NCI-H1417 (cell line): Measurements from ENCODE around the gene CLTCL1.
A peak's percentile ranks its signal among the peaks of the same experiment; 100 is the strongest.
"Not testable (repeated sequence)": the region's sequence is repeated elsewhere in the genome, so short reads cannot be mapped to it uniquely, and the experiment has no call there.

Source experiments
- DNase-seq, 3 experiments: peaks; one replicate each; lab custom pipeline; 2025; lab: John Stamatoyannopoulos, UW

The CLTCL1 gene

GRCh38 chr22:19290400-19291217, 910 bp downstream of the CLTCL1 start:
- peak in 2 of 3 experiments; percentile 14 to 45 for DNase-seq

DNA sequence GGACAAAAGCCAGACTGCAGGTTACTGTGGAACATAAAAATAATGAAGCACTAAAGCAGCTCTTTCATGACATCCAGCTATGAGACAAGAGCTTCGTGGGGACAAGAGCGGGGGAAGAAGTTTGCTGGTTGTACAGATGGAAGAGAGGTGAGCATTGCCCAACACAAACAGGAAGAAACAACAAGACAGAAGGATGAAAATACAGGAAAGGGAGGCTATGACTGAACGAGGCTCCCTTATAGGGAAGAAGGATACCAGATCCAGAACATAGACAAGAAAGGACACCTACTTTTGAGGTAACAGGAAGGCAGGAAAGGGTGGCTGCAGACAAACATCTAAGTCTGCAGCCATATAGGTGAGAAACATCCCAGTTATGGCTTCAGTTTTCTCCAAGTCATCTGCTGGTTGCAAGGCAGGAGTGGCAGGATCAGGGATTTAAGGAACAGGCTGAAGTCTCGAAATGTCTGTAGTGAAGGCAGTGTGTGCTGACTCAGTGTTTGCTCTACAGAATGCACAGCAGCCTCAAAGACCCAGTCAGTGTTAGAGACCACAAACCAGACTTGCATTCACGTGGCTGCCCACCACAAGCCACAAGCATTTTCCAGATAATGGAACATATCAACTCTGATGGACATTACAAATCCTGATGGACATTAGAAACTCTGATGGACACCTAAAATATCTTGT, 1.9 kb downstream of the CLTCL1 start:
- no peak for DNase-seq

DNA sequence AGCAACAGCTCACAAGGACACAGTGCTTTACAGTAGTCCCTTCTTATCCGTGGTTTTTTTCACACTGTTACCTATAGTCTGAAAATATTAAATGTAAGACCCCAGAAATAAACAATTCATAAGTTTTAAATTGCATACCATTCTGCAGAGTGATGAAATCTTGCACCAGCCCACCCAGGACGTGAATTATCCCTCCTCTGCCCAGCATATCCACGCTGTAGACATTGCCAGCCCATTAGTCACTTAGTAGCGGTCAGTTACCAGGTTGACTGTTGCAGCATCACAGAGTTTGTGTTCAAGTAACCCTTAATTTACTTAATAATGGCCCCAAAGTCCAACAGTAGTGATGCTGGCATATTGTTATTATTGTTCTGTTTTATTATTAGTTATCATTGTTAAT, 3.6 kb downstream of the CLTCL1 start:
- DNase-seq, result no peak

GRCh38 chr22:19287076-19287707, 4.3 kb downstream of the CLTCL1 start:
- DNase-seq, result peak; percentile 25 to 81 (median 61)

- DNase-seq, result no peak
These were observed 5.7 kb downstream of the CLTCL1 start for GRCh38 chr22:19285831-19286230.

- DNase-seq, result not testable (repeated sequence)
These were observed 12.4 kb downstream of the CLTCL1 start for GRCh38 chr22:19279143-19279542.

DNA sequence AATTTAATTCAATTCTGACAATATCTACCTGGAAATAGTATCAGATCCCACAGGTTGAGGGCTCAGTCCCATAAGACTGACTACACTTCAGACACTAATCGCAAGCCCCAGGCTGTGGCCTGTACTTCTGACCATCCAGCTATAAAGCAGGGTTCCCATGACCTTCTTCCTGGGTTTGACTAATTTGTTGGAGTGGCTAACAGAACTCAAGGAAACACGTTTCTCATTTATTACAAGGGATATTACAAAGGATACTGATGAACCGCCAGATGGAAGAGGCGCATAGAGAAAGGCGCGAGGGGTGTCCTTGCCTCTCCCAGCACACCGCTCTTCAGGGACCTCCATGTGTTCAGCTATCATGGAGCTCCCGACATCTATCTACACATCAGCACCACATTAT, 13.7 kb downstream of the CLTCL1 start:
- no peak for DNase-seq

- peak in 1 of 3 experiments; percentile 3 for DNase-seq
These were observed 15.5 kb downstream of the CLTCL1 start for GRCh38 chr22:19275919-19276600.

DNA sequence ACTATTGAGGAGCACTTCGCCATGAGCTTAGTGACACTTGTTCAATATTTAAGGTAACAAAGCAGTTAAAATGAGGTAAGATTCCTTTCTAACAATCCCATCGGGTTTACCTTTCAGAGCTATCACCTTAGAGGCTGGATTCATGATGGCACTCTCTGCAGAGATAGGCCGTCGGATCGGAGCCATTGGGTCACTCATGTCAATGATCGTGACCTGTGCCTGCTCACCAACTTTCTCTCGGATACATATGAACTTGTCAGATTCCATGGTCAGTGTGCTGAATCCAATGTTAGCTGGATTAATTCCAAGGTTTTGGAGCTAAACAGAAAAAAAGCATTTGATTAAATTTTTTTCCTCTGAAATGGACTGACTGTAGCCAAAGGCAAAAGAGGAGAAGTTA, 16.0 kb downstream of the CLTCL1 start:
- DNase-seq, result no peak

DNA sequence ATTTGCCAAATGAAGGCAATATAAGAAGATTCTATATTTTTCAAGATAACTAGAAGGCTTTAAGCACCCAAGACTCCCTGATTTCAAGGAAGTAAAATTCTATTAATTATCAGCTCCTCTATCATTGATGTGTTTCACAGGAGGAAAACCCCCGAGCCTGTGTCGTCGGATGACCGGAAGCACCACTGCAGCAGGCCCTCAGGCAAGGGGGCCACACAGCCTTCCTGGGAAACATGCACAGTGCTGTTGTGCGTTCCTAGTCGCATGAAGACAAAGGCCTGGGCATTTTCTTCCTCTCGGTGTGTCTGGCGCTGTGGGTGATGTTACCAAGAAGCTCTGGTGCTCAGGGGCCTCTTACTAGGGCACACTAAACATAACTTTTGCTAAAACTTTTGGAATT, 16.4 kb downstream of the CLTCL1 start:
- no peak for DNase-seq

DNA sequence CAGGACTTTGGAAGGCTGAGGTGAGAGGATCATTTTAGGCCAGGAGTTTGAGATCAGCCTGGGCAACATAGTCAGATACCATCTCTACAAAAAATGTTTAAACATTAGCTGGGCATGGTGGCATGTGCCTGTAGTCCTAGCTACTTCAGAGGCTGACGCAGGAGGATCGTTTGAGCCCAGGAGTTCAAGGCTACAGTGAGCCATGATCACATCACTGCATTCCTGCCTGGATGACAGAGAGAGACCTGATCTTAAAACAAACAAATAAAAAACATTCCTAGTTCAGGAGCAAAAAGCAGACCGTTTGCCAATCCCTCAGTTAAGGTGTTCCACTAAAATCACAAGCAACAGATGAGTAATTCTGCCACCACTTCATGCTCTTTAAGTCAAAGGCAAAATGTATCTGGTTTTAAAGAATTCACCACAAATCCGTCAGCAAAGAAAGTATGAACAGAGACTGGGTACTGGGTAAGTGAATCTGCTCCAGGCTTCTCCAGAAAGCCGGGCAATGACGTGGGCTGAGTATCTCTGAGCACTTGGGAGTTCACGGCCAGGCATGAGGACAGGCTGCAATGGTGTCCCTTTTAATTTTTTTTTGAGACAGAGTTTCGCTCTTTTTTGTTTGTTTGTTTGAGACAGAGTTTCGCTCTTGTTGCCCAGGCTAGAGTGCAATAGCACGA, 19.5 kb downstream of the CLTCL1 start:
- DNase-seq, result no peak

- no peak for DNase-seq
These were observed 20.2 kb downstream of the CLTCL1 start for GRCh38 chr22:19271273-19271855.

DNA sequence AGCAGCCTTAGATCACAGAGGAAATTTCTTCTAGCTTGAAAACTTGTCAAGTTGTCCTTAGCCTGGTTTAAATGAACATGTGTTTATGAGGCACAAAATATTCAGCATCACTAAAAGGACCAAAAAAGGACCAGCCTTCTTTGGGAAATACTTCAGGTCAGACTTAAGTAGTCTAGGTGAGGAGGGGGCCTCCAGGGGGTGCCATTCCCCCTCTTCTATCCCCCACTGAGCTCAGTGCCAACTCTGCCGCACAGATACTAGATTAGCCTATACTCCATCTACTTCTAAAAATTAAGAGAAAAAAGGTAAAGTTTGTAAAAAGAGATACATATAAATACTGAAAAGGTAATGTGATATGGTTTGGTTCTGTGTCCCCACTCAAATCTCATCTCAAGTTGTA, 20.6 kb downstream of the CLTCL1 start:
- no peak for DNase-seq

GRCh38 chr22:19266547-19267086, 24.9 kb downstream of the CLTCL1 start:
- DNase-seq, result no peak

DNA sequence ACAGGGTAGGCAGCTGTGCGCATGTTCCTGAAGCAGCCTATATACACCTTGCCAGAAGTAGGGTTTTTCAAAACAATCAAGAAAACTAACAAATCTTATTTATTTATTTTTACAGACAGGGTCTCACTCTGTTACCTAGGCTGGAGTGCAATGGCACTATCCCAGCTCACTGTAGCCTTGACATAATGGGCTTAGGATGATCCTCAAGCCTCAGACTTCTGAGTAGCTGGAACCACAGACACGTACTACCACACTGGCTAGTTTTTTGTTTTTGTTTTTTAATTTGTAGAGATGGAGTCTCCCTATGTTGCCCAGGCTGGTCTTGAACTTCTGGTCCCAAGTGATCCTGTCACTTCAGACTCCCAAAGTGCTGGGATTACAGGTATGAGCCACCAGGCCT, 25.7 kb downstream of the CLTCL1 start:
- no peak for DNase-seq

GRCh38 chr22:19260804-19261203, 30.7 kb downstream of the CLTCL1 start:
- no peak for DNase-seq

DNA sequence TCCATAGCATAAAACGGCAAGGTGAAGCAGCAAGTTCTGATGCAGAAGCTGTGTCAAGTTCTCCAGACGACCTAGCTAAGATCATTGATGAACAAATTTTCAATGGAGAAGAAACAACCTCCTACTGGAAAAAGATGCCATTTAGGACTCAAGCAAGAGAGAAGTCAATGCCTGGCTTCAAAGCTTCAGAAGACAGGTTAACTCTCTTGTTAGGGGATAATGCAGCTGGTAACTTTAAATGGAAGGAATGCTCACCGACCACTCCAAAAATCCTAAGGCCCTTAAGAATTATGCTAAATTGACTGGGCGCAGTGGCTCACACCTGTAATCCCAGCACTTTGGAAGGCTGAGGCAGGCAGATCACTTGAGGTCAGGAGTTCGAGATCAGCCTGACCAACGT, 31.3 kb downstream of the CLTCL1 start:
- DNase-seq, result no peak

- DNase-seq, result not testable (repeated sequence)
These were observed 32.6 kb downstream of the CLTCL1 start for GRCh38 chr22:19258968-19259288.

GRCh38 chr22:19258371-19258770, 33.1 kb downstream of the CLTCL1 start:
- DNase-seq, result no peak

GRCh38 chr22:19256362-19256761, 35.2 kb downstream of the CLTCL1 start:
- not testable (repeated sequence) for DNase-seq

GRCh38 chr22:19253143-19253542, 38.4 kb downstream of the CLTCL1 start:
- DNase-seq, result no peak
